ENCODE data around the gene BET1.

The BET1 gene

GRCh38 chr7:93985101-93985500 lies 19.1 kb downstream of the BET1 start:
- H3K9ac ChIP-seq (ENCODE audit: low read depth in 1 of 2, low read length in 2 of 2) = no peak overlapping the region

GRCh38 chr7:93984024-93984423 lies 20.1 kb downstream of the BET1 start:
- no peak overlapping the region for H3K27ac ChIP-seq (ENCODE audit: low read depth in 2 of 2, low read length in 2 of 2)

More at GRCh38 chr7:93985101-93985500, 19.1 kb downstream of the BET1 start:
- no peak overlapping the region for H3K4me3 ChIP-seq (ENCODE audit: low read length in 2 of 2)
- H3K36me3 ChIP-seq (ENCODE audit: control insufficient read depth in 2 of 2, insufficient read depth in 2 of 2, low read length in 2 of 2) = no peaks in the 10 kb centered on the region
- no peaks in the 10 kb centered on the region for H3K27me3 ChIP-seq (ENCODE audit: control insufficient read depth in 2 of 2, insufficient read depth in 2 of 2, low read length in 2 of 2)
- no peak overlapping the region for H3K27ac ChIP-seq (ENCODE audit: low read depth in 2 of 2, low read length in 2 of 2)
- H3K9me3 ChIP-seq (ENCODE audit: control insufficient read depth in 2 of 2, low read length in 2 of 2) = no peaks in the 10 kb centered on the region
- H3K4me1 ChIP-seq (ENCODE audit: control insufficient read depth in 2 of 2, insufficient read depth in 2 of 2, low read length in 2 of 2) = no peaks in the 10 kb centered on the region

GRCh38 chr7:93981480-93981874 lies 22.7 kb downstream of the BET1 start:
- H3K9ac ChIP-seq (ENCODE audit: low read depth in 1 of 2, low read length in 2 of 2) = no peak overlapping the region
- H3K36me3 ChIP-seq (ENCODE audit: control insufficient read depth in 2 of 2, insufficient read depth in 2 of 2, low read length in 2 of 2) = no peaks in the 10 kb centered on the region
- H3K9me3 ChIP-seq (ENCODE audit: control insufficient read depth in 2 of 2, low read length in 2 of 2) = no peaks in the 10 kb centered on the region
- no peaks in the 10 kb centered on the region for H3K4me1 ChIP-seq (ENCODE audit: control insufficient read depth in 2 of 2, insufficient read depth in 2 of 2, low read length in 2 of 2)
- no peak overlapping the region for H3K27ac ChIP-seq (ENCODE audit: low read depth in 2 of 2, low read length in 2 of 2)
- no peaks in the 10 kb centered on the region for H3K27me3 ChIP-seq (ENCODE audit: control insufficient read depth in 2 of 2, insufficient read depth in 2 of 2, low read length in 2 of 2)
- no peak overlapping the region for H3K4me3 ChIP-seq (ENCODE audit: low read length in 2 of 2)

More at GRCh38 chr7:93984024-93984423, 20.1 kb downstream of the BET1 start:
- H3K27me3 ChIP-seq (ENCODE audit: control insufficient read depth in 2 of 2, insufficient read depth in 2 of 2, low read length in 2 of 2) = no peaks in the 10 kb centered on the region
- H3K9me3 ChIP-seq (ENCODE audit: control insufficient read depth in 2 of 2, low read length in 2 of 2) = no peaks in the 10 kb centered on the region
- H3K4me3 ChIP-seq (ENCODE audit: low read length in 2 of 2) = no peak overlapping the region
- no peaks in the 10 kb centered on the region for H3K36me3 ChIP-seq (ENCODE audit: control insufficient read depth in 2 of 2, insufficient read depth in 2 of 2, low read length in 2 of 2)
- no peaks in the 10 kb centered on the region for H3K4me1 ChIP-seq (ENCODE audit: control insufficient read depth in 2 of 2, insufficient read depth in 2 of 2, low read length in 2 of 2)
- no peak overlapping the region for H3K9ac ChIP-seq (ENCODE audit: low read depth in 1 of 2, low read length in 2 of 2)

GRCh38 chr7:93980744-93981479 lies 23.2 kb downstream of the BET1 start:
- H3K27me3 ChIP-seq (ENCODE audit: control insufficient read depth in 2 of 2, insufficient read depth in 2 of 2, low read length in 2 of 2) = no peaks in the 10 kb centered on the region
- H3K36me3 ChIP-seq (ENCODE audit: control insufficient read depth in 2 of 2, insufficient read depth in 2 of 2, low read length in 2 of 2) = no peaks in the 10 kb centered on the region
- no peak overlapping the region for H3K27ac ChIP-seq (ENCODE audit: low read depth in 2 of 2, low read length in 2 of 2)
- H3K9me3 ChIP-seq (ENCODE audit: control insufficient read depth in 2 of 2, low read length in 2 of 2) = no peaks in the 10 kb centered on the region
- H3K4me1 ChIP-seq (ENCODE audit: control insufficient read depth in 2 of 2, insufficient read depth in 2 of 2, low read length in 2 of 2) = no peaks in the 10 kb centered on the region
- no peak overlapping the region for H3K9ac ChIP-seq (ENCODE audit: low read depth in 1 of 2, low read length in 2 of 2)
- H3K4me3 ChIP-seq (ENCODE audit: low read length in 2 of 2) = no peak overlapping the region

- no peaks in the 10 kb centered on the region for H3K4me1 ChIP-seq (ENCODE audit: control insufficient read depth in 2 of 2, insufficient read depth in 2 of 2, low read length in 2 of 2)
- no peaks in the 10 kb centered on the region for H3K9me3 ChIP-seq (ENCODE audit: control insufficient read depth in 2 of 2, low read length in 2 of 2)
Measured at GRCh38 chr7:93977211-93977950, 26.8 kb downstream of the BET1 start.

GRCh38 chr7:93973134-93973533 lies 31.0 kb downstream of the BET1 start:
- Histone ChIP-seq H3K4me3 (ENCODE audit: low read length in 2 of 2) (no peak overlapping the region), H3K4me1 (ENCODE audit: control insufficient read depth in 2 of 2, insufficient read depth in 2 of 2, low read length in 2 of 2) (no peaks in the 10 kb centered on the region), H3K9me3 (ENCODE audit: control insufficient read depth in 2 of 2, low read length in 2 of 2) (no peaks in the 10 kb centered on the region), H3K9ac (ENCODE audit: low read depth in 1 of 2, low read length in 2 of 2) (no peak overlapping the region), H3K36me3 (ENCODE audit: control insufficient read depth in 2 of 2, insufficient read depth in 2 of 2, low read length in 2 of 2) (no peaks in the 10 kb centered on the region), H3K27ac (ENCODE audit: low read depth in 2 of 2, low read length in 2 of 2) (no peak overlapping the region), H3K27me3 (ENCODE audit: control insufficient read depth in 2 of 2, insufficient read depth in 2 of 2, low read length in 2 of 2) (no peaks in the 10 kb centered on the region)

More at GRCh38 chr7:93977211-93977950, 26.8 kb downstream of the BET1 start:
- H3K36me3 ChIP-seq (ENCODE audit: control insufficient read depth in 2 of 2, insufficient read depth in 2 of 2, low read length in 2 of 2) = no peaks in the 10 kb centered on the region
- H3K4me3 ChIP-seq (ENCODE audit: low read length in 2 of 2) = no peak overlapping the region
- H3K9ac ChIP-seq (ENCODE audit: low read depth in 1 of 2, low read length in 2 of 2) = no peak overlapping the region
- no peak overlapping the region for H3K27ac ChIP-seq (ENCODE audit: low read depth in 2 of 2, low read length in 2 of 2)
- no peaks in the 10 kb centered on the region for H3K27me3 ChIP-seq (ENCODE audit: control insufficient read depth in 2 of 2, insufficient read depth in 2 of 2, low read length in 2 of 2)

- Histone ChIP-seq H3K27me3 (ENCODE audit: control insufficient read depth in 2 of 2, insufficient read depth in 2 of 2, low read length in 2 of 2) (no peaks in the 10 kb centered on the region), H3K36me3 (ENCODE audit: control insufficient read depth in 2 of 2, insufficient read depth in 2 of 2, low read length in 2 of 2) (no peaks in the 10 kb centered on the region), H3K27ac (ENCODE audit: low read depth in 2 of 2, low read length in 2 of 2) (no peak overlapping the region), H3K4me3 (ENCODE audit: low read length in 2 of 2) (no peak overlapping the region), H3K4me1 (ENCODE audit: control insufficient read depth in 2 of 2, insufficient read depth in 2 of 2, low read length in 2 of 2) (no peaks in the 10 kb centered on the region), H3K9me3 (ENCODE audit: control insufficient read depth in 2 of 2, low read length in 2 of 2) (no peaks in the 10 kb centered on the region), H3K9ac (ENCODE audit: low read depth in 1 of 2, low read length in 2 of 2) (no peak overlapping the region)
Measured at GRCh38 chr7:93972029-93972725, 32.0 kb downstream of the BET1 start.

- no peaks in the 10 kb centered on the region for H3K27me3 ChIP-seq (ENCODE audit: control insufficient read depth in 2 of 2, insufficient read depth in 2 of 2, low read length in 2 of 2)
- H3K4me3 ChIP-seq (ENCODE audit: low read length in 2 of 2) = no peak overlapping the region
- no peaks in the 10 kb centered on the region for H3K9me3 ChIP-seq (ENCODE audit: control insufficient read depth in 2 of 2, low read length in 2 of 2)
- H3K4me1 ChIP-seq (ENCODE audit: control insufficient read depth in 2 of 2, insufficient read depth in 2 of 2, low read length in 2 of 2) = no peaks in the 10 kb centered on the region
- H3K9ac ChIP-seq (ENCODE audit: low read depth in 1 of 2, low read length in 2 of 2) = no peak overlapping the region
- H3K27ac ChIP-seq (ENCODE audit: low read depth in 2 of 2, low read length in 2 of 2) = no peak overlapping the region
- no peaks in the 10 kb centered on the region for H3K36me3 ChIP-seq (ENCODE audit: control insufficient read depth in 2 of 2, insufficient read depth in 2 of 2, low read length in 2 of 2)
Measured at GRCh38 chr7:93968911-93969620, 35.1 kb downstream of the BET1 start.

- no peaks in the 10 kb centered on the region for H3K9me3 ChIP-seq (ENCODE audit: control insufficient read depth in 2 of 2, low read length in 2 of 2)
- H3K36me3 ChIP-seq (ENCODE audit: control insufficient read depth in 2 of 2, insufficient read depth in 2 of 2, low read length in 2 of 2) = no peaks in the 10 kb centered on the region
- H3K27me3 ChIP-seq (ENCODE audit: control insufficient read depth in 2 of 2, insufficient read depth in 2 of 2, low read length in 2 of 2) = no peaks in the 10 kb centered on the region
- H3K9ac ChIP-seq (ENCODE audit: low read depth in 1 of 2, low read length in 2 of 2) = no peak overlapping the region
- no peak overlapping the region for H3K27ac ChIP-seq (ENCODE audit: low read depth in 2 of 2, low read length in 2 of 2)
- no peak overlapping the region for H3K4me3 ChIP-seq (ENCODE audit: low read length in 2 of 2)
- no peaks in the 10 kb centered on the region for H3K4me1 ChIP-seq (ENCODE audit: control insufficient read depth in 2 of 2, insufficient read depth in 2 of 2, low read length in 2 of 2)
Measured at GRCh38 chr7:93964813-93965212, 39.3 kb downstream of the BET1 start.
